ENCODE results near the gene TRNAU1AP. TPM values are rescaled to one million over a fixed set of nuclear protein-coding genes. Genes with fewer than 3 reads are reported as not detected.

TRNAU1AP gene
- total RNA-seq, 4 donors from 2014 or later: 19.4 to 34.1 (median 23.2) TPM

- no peak overlapping the region for H3K27ac ChIP-seq (replicated peaks in 1 of 4)
- 68% methylated on average over 2 of the region's 2 CpGs for WGBS
- DNase-seq (ENCODE audit: extremely low spot score): no peak
- TF ChIP-seq EP300 (IDR thresholded peaks at IDR 0.05) (no peak), CTCF (IDR thresholded peaks at IDR 0.05) (no peak), POLR2A (IDR thresholded peaks at IDR 0.05; ENCODE audit: low read depth) (no peak), POLR2AphosphoS5 (IDR thresholded peaks at IDR 0.05) (no peak)
- peaks cover 54 to 92% (median 86%) of the 10 kb centered on the region in 4 donors for H3K36me3 ChIP-seq
- H3K27me3 ChIP-seq: no peaks in the 10 kb centered on the region
- intact Hi-C loops (cut with DNase I): loop anchor here (10.0 kb wide), 1 partner anchor 252 kb away; no protein-coding TSS in a partner anchor
- H3K4me3 ChIP-seq: no peak overlapping the region
- H3K4me1 ChIP-seq: peaks cover 0 to 10% (median 8%) of the 10 kb centered on the region in 4 donors
- no peaks in the 10 kb centered on the region for H3K9me3 ChIP-seq
These were observed 53.9 kb downstream of the TRNAU1AP start for GRCh38 chr1:28606771-28607170.

- intact Hi-C loops (cut with DNase I): no loop called here
- no peaks in the 10 kb centered on the region for H3K4me1 ChIP-seq
- H3K9me3 ChIP-seq: no peaks in the 10 kb centered on the region
- no peaks in the 10 kb centered on the region for H3K27me3 ChIP-seq
- H3K36me3 ChIP-seq: peaks cover 59 to 99% (median 93%) of the 10 kb centered on the region in 4 donors
- 89% methylated on average over 5 of the region's 5 CpGs for WGBS
- H3K27ac ChIP-seq (replicated peaks in 1 of 4): no peak overlapping the region
- H3K4me3 ChIP-seq: no peak overlapping the region
- TF ChIP-seq POLR2AphosphoS5 (IDR thresholded peaks at IDR 0.05): no peak
- TF ChIP-seq EP300 (IDR thresholded peaks at IDR 0.05): no peak
- TF ChIP-seq CTCF (IDR thresholded peaks at IDR 0.05): no peak
- no peak for TF ChIP-seq POLR2A (IDR thresholded peaks at IDR 0.05; ENCODE audit: low read depth)
- DNase-seq (ENCODE audit: extremely low spot score): no peak
These were observed 60.3 kb downstream of the TRNAU1AP start for GRCh38 chr1:28613175-28613574.

Small RNA genes lying within 50 kb of the gene (small RNA-seq; reads per million reads assigned to genes)
- gene SNORA16A: 0 reads per million in 3 donors
- 0 reads per million in 3 donors for gene SNORA44
- 0 reads per million in 3 donors for gene SNORA61
- gene SNORA73A: 0 reads per million in 3 donors
- 4.1 to 8.2 (median 5.0) reads per million in 3 donors for gene SNORA73B
- gene SNORD99: 68,605 to 100,104 (median 75,338) reads per million in 3 donors

Other genes with a start within 250 kb of the TRNAU1AP start
- 10 to 100 TPM in 3 of 4 donors, 1 to 10 TPM in 1; 8.0 to 14.5 (median 12.9) TPM for gene MED18, start 224.0 kb upstream of the TRNAU1AP start, total RNA-seq
- 10 to 100 TPM; 21.0 to 32.4 (median 27.7) TPM for gene PHACTR4, start 183.3 kb upstream of the TRNAU1AP start, total RNA-seq
- 10 to 100 TPM in 2 of 4 donors, 1 to 10 TPM in 2; 8.3 to 17.1 (median 11.3) TPM for gene RCC1, start 47.0 kb upstream of the TRNAU1AP start, total RNA-seq
- gene RAB42, start 39.2 kb downstream of the TRNAU1AP start, total RNA-seq: 1 to 10 TPM in 3 of 4 donors, under 1 TPM in 1; 0.98 to 4.0 (median 2.9) TPM
- gene TAF12, start 90.0 kb downstream of the TRNAU1AP start, total RNA-seq: 10 to 100 TPM; 16.1 to 17.6 (median 17.1) TPM
- gene RNU11, start 95.5 kb downstream of the TRNAU1AP start, total RNA-seq: not detected
- 10 to 100 TPM in 2 of 4 donors, 1 to 10 TPM in 2; 7.1 to 11.0 (median 9.8) TPM for gene GMEB1, start 115.7 kb downstream of the TRNAU1AP start, total RNA-seq
- gene YTHDF2, start 183.9 kb downstream of the TRNAU1AP start, total RNA-seq: 10 to 100 TPM; 39.3 to 53.3 (median 41.6) TPM